Measurements from ENCODE around the gene ELOVL6. TPM values are rescaled to one million over a fixed set of nuclear protein-coding genes. Genes with fewer than 3 reads are reported as not detected.

ELOVL6 gene
- total RNA-seq, 1 experiment from 2014 or later, result 2.2 TPM

DNA sequence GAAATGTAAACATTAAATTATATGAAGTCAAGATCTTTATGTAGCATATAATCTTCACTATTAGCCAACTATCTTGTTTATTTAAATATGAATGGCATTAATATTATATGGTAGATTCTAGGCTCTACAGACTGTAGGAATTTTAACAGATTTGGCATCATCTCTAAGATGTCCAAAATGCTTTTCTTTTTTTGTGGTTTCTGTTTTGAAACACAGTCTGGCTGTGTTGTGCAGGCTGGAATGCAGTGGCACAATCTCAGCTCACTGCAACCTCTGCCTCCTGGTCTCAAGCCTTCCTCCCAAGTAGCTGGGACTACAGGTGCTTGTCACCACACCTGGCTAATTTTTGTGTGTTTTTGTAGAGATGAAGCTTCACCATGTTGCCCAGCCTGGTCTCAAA lies 76.2 kb downstream of the ELOVL6 start:
- CTCF ChIA-PET, result no interaction called here
- no peak for DNase-seq

DNA sequence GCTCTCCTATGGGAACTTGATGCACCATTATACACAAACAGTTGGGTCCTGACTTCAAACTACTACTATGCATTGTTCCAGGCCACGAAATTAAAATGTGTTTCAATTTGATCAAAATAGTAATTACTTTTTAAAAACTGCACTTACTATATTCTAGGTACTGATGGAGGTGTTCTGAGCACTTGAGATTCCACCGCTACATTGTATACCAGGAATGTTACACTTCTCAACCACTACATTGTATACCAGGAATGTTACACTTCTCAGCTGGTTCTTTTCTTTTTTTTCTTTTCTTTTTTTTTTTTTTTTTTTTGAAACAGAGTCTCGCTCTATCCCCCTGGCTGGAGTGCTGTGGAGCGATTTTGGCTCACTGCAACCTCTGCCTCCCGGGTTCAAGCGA lies 77.9 kb downstream of the ELOVL6 start:
- BruUV-seq (replicated peaks), result no TSS peak
- Histone ChIP-seq H3K9me2 (replicated peaks; ENCODE audit: low read length) (no peaks in the 10 kb centered on the region), H4K20me1 (ENCODE audit: low read length) (no peaks in the 10 kb centered on the region), H3K4me1 (ENCODE audit: insufficient read depth, low read length) (peaks cover 6% of the 10 kb centered on the region), H3K79me2 (ENCODE audit: low read length) (no peaks in the 10 kb centered on the region), H3K27ac (ENCODE audit: low read length) (no peak overlapping the region), H3K9ac (ENCODE audit: low read length) (no peak overlapping the region), H3K27me3 (ENCODE audit: low read length) (no peaks in the 10 kb centered on the region), H3K36me3 (ENCODE audit: low read depth, low read length) (no peaks in the 10 kb centered on the region), H3K4me3 (ENCODE audit: low read length) (no peak overlapping the region), H3K9me3 (ENCODE audit: low read length) (no peaks in the 10 kb centered on the region), H2AFZ (ENCODE audit: low read length) (no peak overlapping the region), H3F3A (ENCODE audit: low read length, unreplicated experiment) (no peaks in the 10 kb centered on the region), H3K4me2 (ENCODE audit: low read length) (no peak overlapping the region)
- TF ChIP-seq EZH2phosphoT487 (IDR thresholded peaks at IDR 0.05; ENCODE audit: borderline replicate concordance, low read length), result no peak
- TF ChIP-seq EZH2 (IDR thresholded peaks at IDR 0.05; ENCODE audit: low read length, unreplicated experiment), result no peak
- TF ChIP-seq, protein P1, sequence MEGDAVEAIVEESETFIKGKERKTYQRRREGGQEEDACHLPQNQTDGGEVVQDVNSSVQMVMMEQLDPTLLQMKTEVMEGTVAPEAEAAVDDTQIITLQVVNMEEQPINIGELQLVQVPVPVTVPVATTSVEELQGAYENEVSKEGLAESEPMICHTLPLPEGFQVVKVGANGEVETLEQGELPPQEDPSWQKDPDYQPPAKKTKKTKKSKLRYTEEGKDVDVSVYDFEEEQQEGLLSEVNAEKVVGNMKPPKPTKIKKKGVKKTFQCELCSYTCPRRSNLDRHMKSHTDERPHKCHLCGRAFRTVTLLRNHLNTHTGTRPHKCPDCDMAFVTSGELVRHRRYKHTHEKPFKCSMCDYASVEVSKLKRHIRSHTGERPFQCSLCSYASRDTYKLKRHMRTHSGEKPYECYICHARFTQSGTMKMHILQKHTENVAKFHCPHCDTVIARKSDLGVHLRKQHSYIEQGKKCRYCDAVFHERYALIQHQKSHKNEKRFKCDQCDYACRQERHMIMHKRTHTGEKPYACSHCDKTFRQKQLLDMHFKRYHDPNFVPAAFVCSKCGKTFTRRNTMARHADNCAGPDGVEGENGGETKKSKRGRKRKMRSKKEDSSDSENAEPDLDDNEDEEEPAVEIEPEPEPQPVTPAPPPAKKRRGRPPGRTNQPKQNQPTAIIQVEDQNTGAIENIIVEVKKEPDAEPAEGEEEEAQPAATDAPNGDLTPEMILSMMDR (conservative IDR thresholded peaks at IDR 0.05; ENCODE audit: low read depth, low read length), result no peak
- ChIA-PET POLR2A (ENCODE audit: unreplicated experiment) (no interaction called here), CTCF (no interaction called here)
- ATAC-seq (no peak), DNase-seq (no peak)
- intact Hi-C loops (cut with micrococcal nuclease), result no loop called here

More for the DNA sequence above, 76.2 kb downstream of the ELOVL6 start:
- no peaks in the 10 kb centered on the region for H3K79me2 ChIP-seq (ENCODE audit: low read length)
- no peaks in the 10 kb centered on the region for H3K36me3 ChIP-seq (ENCODE audit: low read depth, low read length)
- intact Hi-C loops (cut with micrococcal nuclease), result no loop called here
- H3K27ac ChIP-seq (ENCODE audit: low read length), result no peak overlapping the region
- POLR2A ChIA-PET (ENCODE audit: unreplicated experiment), result no interaction called here
- H3K9me3 ChIP-seq (ENCODE audit: low read length), result no peaks in the 10 kb centered on the region
- no peaks in the 10 kb centered on the region for H3F3A ChIP-seq (ENCODE audit: low read length, unreplicated experiment)
- no peak overlapping the region for H2AFZ ChIP-seq (ENCODE audit: low read length)
- no peak for ATAC-seq
- H3K9ac ChIP-seq (ENCODE audit: low read length), result no peak overlapping the region
- H3K4me1 ChIP-seq (ENCODE audit: insufficient read depth, low read length), result peaks cover 6% of the 10 kb centered on the region
- H4K20me1 ChIP-seq (ENCODE audit: low read length), result no peaks in the 10 kb centered on the region
- H3K27me3 ChIP-seq (ENCODE audit: low read length), result no peaks in the 10 kb centered on the region
- no peaks in the 10 kb centered on the region for H3K9me2 ChIP-seq (replicated peaks; ENCODE audit: low read length)
- no peak overlapping the region for H3K4me2 ChIP-seq (ENCODE audit: low read length)
- TF ChIP-seq, protein P1 (conservative IDR thresholded peaks at IDR 0.05; ENCODE audit: low read depth, low read length), result no peak
- TF ChIP-seq EZH2phosphoT487 (IDR thresholded peaks at IDR 0.05; ENCODE audit: borderline replicate concordance, low read length), result no peak
- no peak for TF ChIP-seq EZH2 (IDR thresholded peaks at IDR 0.05; ENCODE audit: low read length, unreplicated experiment)
- no TSS peak for BruUV-seq (replicated peaks)
- no peak overlapping the region for H3K4me3 ChIP-seq (ENCODE audit: low read length)

DNA sequence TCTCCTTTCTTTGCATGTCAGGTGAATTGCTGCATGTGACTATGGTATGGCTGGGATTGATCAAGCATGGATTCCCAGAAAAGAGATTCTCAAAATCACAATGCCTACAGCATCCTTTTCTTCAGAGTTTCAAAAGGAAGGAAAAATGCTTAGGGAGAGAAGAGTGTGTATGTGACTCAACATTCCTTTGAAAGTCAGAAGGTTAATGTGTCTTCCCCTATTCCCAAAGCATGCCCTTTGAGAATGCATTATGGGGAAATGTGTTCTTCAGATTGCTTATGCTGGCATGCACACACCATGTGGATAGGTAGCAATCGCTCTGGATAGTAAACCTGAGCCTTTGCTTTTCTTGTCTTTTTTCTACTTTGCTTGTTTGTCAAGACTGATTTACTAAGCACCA lies 78.5 kb downstream of the ELOVL6 start:
- intact Hi-C loops (cut with micrococcal nuclease), result no loop called here
- H3F3A ChIP-seq (ENCODE audit: low read length, unreplicated experiment), result no peaks in the 10 kb centered on the region
- CTCF ChIA-PET, result no interaction called here
- TF ChIP-seq EZH2phosphoT487 (IDR thresholded peaks at IDR 0.05; ENCODE audit: borderline replicate concordance, low read length) (no peak), EZH2 (IDR thresholded peaks at IDR 0.05; ENCODE audit: low read length, unreplicated experiment) (no peak)
- TF ChIP-seq, protein P1 (conservative IDR thresholded peaks at IDR 0.05; ENCODE audit: low read depth, low read length), result no peak
- H3K9me2 ChIP-seq (replicated peaks; ENCODE audit: low read length), result no peaks in the 10 kb centered on the region
- ATAC-seq, result no peak
- H3K4me3 ChIP-seq (ENCODE audit: low read length), result no peak overlapping the region
- H4K20me1 ChIP-seq (ENCODE audit: low read length), result no peaks in the 10 kb centered on the region
- POLR2A ChIA-PET (ENCODE audit: unreplicated experiment), result no interaction called here
- H2AFZ ChIP-seq (ENCODE audit: low read length), result no peak overlapping the region
- H3K27ac ChIP-seq (ENCODE audit: low read length), result no peak overlapping the region
- peak overlapping the region; percentile 20; the same call in 1 of the 2 replicates for H3K4me2 ChIP-seq (ENCODE audit: low read length)
- no TSS peak for BruUV-seq (replicated peaks)
- DNase-seq, result no peak
- peaks cover 6% of the 10 kb centered on the region for H3K4me1 ChIP-seq (ENCODE audit: insufficient read depth, low read length)
- H3K79me2 ChIP-seq (ENCODE audit: low read length), result no peaks in the 10 kb centered on the region
- no peaks in the 10 kb centered on the region for H3K27me3 ChIP-seq (ENCODE audit: low read length)
- no peaks in the 10 kb centered on the region for H3K9me3 ChIP-seq (ENCODE audit: low read length)
- no peaks in the 10 kb centered on the region for H3K36me3 ChIP-seq (ENCODE audit: low read depth, low read length)
- no peak overlapping the region for H3K9ac ChIP-seq (ENCODE audit: low read length)
